H1 (cell line): Measurements from ENCODE around the gene CCL25. TPM values are rescaled to one million over a fixed set of nuclear protein-coding genes. Genes with fewer than 3 reads are reported as not detected.
"Not testable (repeated sequence)": the region's sequence is repeated elsewhere in the genome, so short reads cannot be mapped to it uniquely, and the experiment has no call there.

Source experiments
- CTCF ChIA-PET: fragments of 300-600 bp; sonication (Branson Sonifier 250); formaldehyde crosslinking; loops from one replicate; lab custom pipeline; 2021; ENCODE audit not compliant: partially characterized antibody; lab: Charles Lee
- POLR2A ChIA-PET: fragments of 300-600 bp; sonication (Branson Sonifier 250); formaldehyde crosslinking; loops from one replicate; lab custom pipeline; 2021; ENCODE audit warnings: inconsistent platforms; ENCODE audit not compliant: partially characterized antibody; lab: Charles Lee
- DNase-seq, 2 experiments: peaks; one replicate each; pipeline versions ENCODE4 v3.0.0 to v3.0.0-alpha.2; 2010 to 2022; ENCODE audit warnings: low spot score in 2 of 2, low read depth in 1 of 2, mixed read lengths in 1 of 2
- FAIRE-seq: peaks from 2 replicates; lab custom pipeline; 2011; peaks lifted over from hg19 to GRCh38; lab: Jason Lieb, UNC
- H2AFZ ChIP-seq: 2 replicates; pipeline ENCODE4 v1.8.1; 2012; ENCODE audit warnings: low read length, inconsistent platforms
- H2AK5ac ChIP-seq: 2 replicates; pipeline ENCODE4 v1.6.1; 2013; ENCODE audit warnings: low read depth, low read length
- H2BK120ac ChIP-seq: replicated peaks from 2 replicates; pipeline ENCODE3; 2013; ENCODE audit warnings: low read depth, low read length, inconsistent platforms
- H2BK12ac ChIP-seq: 2 replicates; pipeline ENCODE4 v1.6.1; 2013; ENCODE audit warnings: low read depth, low read length
- H2BK15ac ChIP-seq: 2 replicates; pipeline ENCODE4 v1.6.1; 2013; ENCODE audit warnings: low read length
- H2BK20ac ChIP-seq: 2 replicates; pipeline ENCODE4 v1.6.1; 2013; ENCODE audit warnings: low read length
- H2BK5ac ChIP-seq: 2 replicates; pipeline ENCODE4 v1.6.1; 2013; ENCODE audit warnings: low read depth, low read length
- H3K14ac ChIP-seq: 2 replicates; pipeline ENCODE4 v1.6.1; 2013; ENCODE audit warnings: inconsistent platforms; ENCODE audit not compliant: insufficient read length
- H3K18ac ChIP-seq: 2 replicates; pipeline ENCODE4 v1.6.1; 2013; ENCODE audit warnings: low read length; ENCODE audit errors: extremely low read depth
- H3K23ac ChIP-seq: 2 replicates; pipeline ENCODE4 v1.6.1; 2013; ENCODE audit warnings: inconsistent platforms; ENCODE audit not compliant: insufficient read length
- H3K23me2 ChIP-seq: 2 replicates; pipeline ENCODE4 v1.6.1; 2013; ENCODE audit warnings: low read depth, low read length
- H3K27ac ChIP-seq: 2 replicates; pipeline ENCODE4 v1.6.1; 2011; ENCODE audit warnings: low read depth, low read length, inconsistent platforms
- H3K27me3 ChIP-seq, 4 experiments: replicated peaks in 1 of 4; 1 replicate in 1 of 4; 2 replicates in 3 of 4; pipeline versions ENCODE4 v1.6.1 to v1.8.1; 2011 to 2013; ENCODE audit warnings: low read length in 3 of 4, mild to moderate bottlenecking in 3 of 4, inconsistent platforms in 2 of 4, mixed read lengths in 2 of 4, moderate library complexity in 1 of 4; ENCODE audit not compliant: control insufficient read depth in 3 of 4, insufficient read depth in 3 of 4; ENCODE audit errors: extremely low read depth in 1 of 4
- H3K36me3 ChIP-seq, 4 experiments: 2 replicates each; pipeline versions ENCODE4 v1.6.1 to v1.8.1; 2011 to 2013; ENCODE audit warnings: mild to moderate bottlenecking in 4 of 4, low read length in 3 of 4, moderate library complexity in 2 of 4, control low read depth in 1 of 4, inconsistent platforms in 1 of 4; ENCODE audit not compliant: insufficient read depth in 4 of 4, control insufficient read depth in 2 of 4
- H3K4ac ChIP-seq: replicated peaks from 2 replicates; pipeline ENCODE3; 2013; ENCODE audit warnings: low read length, low read depth, mixed read lengths, inconsistent platforms; ENCODE audit not compliant: insufficient read length
- H3K4me1 ChIP-seq, 4 experiments: replicated peaks in 1 of 4; 1 replicate in 1 of 4; 2 replicates in 3 of 4; pipeline versions ENCODE4 v1.6.1 to v1.8.1; 2011 to 2013; ENCODE audit warnings: low read length in 3 of 4, inconsistent platforms in 2 of 4, mixed read lengths in 1 of 4; ENCODE audit not compliant: insufficient read depth in 4 of 4, control insufficient read depth in 3 of 4
- H3K4me2 ChIP-seq, 2 experiments: 2 replicates each; pipeline versions ENCODE4 v1.6.1 to v1.8.1; 2011 to 2013; ENCODE audit warnings: low read depth in 2 of 2, low read length in 2 of 2, control low read depth in 1 of 2, inconsistent platforms in 1 of 2, mild to moderate bottlenecking in 1 of 2; ENCODE audit not compliant: insufficient read depth in 1 of 2
- H3K4me3 ChIP-seq, 4 experiments: fragments of 200-600, 300-600 bp in 1 of 4; sonication (generic), shearing (Covaris generic), sonication (Bioruptor Twin) in 1 of 4; 2 replicates each; pipeline versions ENCODE4 v1.5.1 to v1.8.1; 2011 to 2016; ENCODE audit warnings: low read length in 4 of 4, low read depth in 3 of 4, control low read depth in 2 of 4, inconsistent platforms in 2 of 4, mild to moderate bottlenecking in 2 of 4, mixed read lengths in 1 of 4, moderate library complexity in 1 of 4; ENCODE audit not compliant: insufficient read depth in 2 of 4; ENCODE audit errors: extremely low read depth in 1 of 4
- H3K56ac ChIP-seq: replicated peaks from 2 replicates; pipeline ENCODE3; 2013; ENCODE audit warnings: low read depth, mild to moderate bottlenecking, mixed read lengths, low read length, inconsistent platforms; ENCODE audit not compliant: insufficient read length
- H3K79me1 ChIP-seq: 2 replicates; pipeline ENCODE4 v1.6.1; 2013; ENCODE audit warnings: low read depth, low read length, control low read depth
- H3K79me2 ChIP-seq, 2 experiments: 2 replicates each; pipeline versions ENCODE4 v1.6.1 to v1.8.1; 2012 to 2013; ENCODE audit warnings: low read length in 2 of 2, mild to moderate bottlenecking in 2 of 2, inconsistent platforms in 1 of 2; ENCODE audit not compliant: insufficient read depth in 2 of 2, control insufficient read depth in 1 of 2
- H3K9ac ChIP-seq, 4 experiments: replicated peaks in 1 of 4; 1 replicate in 1 of 4; 2 replicates in 3 of 4; pipeline versions ENCODE4 v1.6.1 to v1.8.1; 2011 to 2013; ENCODE audit warnings: low read depth in 3 of 4, low read length in 3 of 4, control low read depth in 2 of 4, mild to moderate bottlenecking in 2 of 4, moderate library complexity in 2 of 4, inconsistent platforms in 1 of 4; ENCODE audit errors: extremely low read depth in 1 of 4
- H3K9me3 ChIP-seq, 2 experiments: 2 replicates each; pipeline versions ENCODE4 v1.6.1 to v1.8.1; 2012 to 2013; ENCODE audit warnings: mild to moderate bottlenecking in 2 of 2, moderate library complexity in 2 of 2, control low read depth in 1 of 2, inconsistent platforms in 1 of 2, low read depth in 1 of 2, low read length in 1 of 2, mixed read lengths in 1 of 2; ENCODE audit not compliant: insufficient read depth in 2 of 2
- H4K20me1 ChIP-seq, 2 experiments: replicated peaks in 1 of 2; 2 replicates each; pipeline versions ENCODE3 to v1.8.1; 2011 to 2013; ENCODE audit warnings: inconsistent platforms in 2 of 2, low read length in 2 of 2, mild to moderate bottlenecking in 1 of 2; ENCODE audit not compliant: insufficient read depth in 2 of 2, control insufficient read depth in 1 of 2
- H4K5ac ChIP-seq: 2 replicates; pipeline ENCODE4 v1.6.1; 2013; ENCODE audit warnings: low read length, low read depth, mixed read lengths, inconsistent platforms; ENCODE audit not compliant: insufficient read length
- H4K8ac ChIP-seq: 2 replicates; pipeline ENCODE4 v1.8.0; 2013; ENCODE audit warnings: mild to moderate bottlenecking, moderate library complexity, low read length, inconsistent platforms; ENCODE audit not compliant: insufficient read depth; ENCODE audit errors: extremely low read depth
- H4K91ac ChIP-seq: replicated peaks from 2 replicates; pipeline ENCODE3; 2013; ENCODE audit warnings: low read length, mixed read lengths, inconsistent platforms; ENCODE audit not compliant: insufficient read length
- WGBS, 2 experiments: shearing (Covaris generic) in 1 of 2; methylation state at CpG; one replicate each; pipeline versions ENCODE4 v1.1.6 to v1.1.7; 2013 to 2015; ENCODE audit warnings: low lambda C conversion rate in 2 of 2, mixed read lengths in 2 of 2, inconsistent platforms in 1 of 2, low coverage in 1 of 2, missing lambda C conversion rate in 1 of 2; ENCODE audit not compliant: insufficient replicate concordance in 2 of 2, insufficient coverage in 1 of 2, insufficient read length in 1 of 2; ENCODE audit errors: extremely low coverage in 1 of 2, missing lambda C conversion rate in 1 of 2; 5-methylcytosine and 5-hydroxymethylcytosine counted together
- polyA plus RNA-seq, 7 experiments: library from polyadenylated mRNA; depleted of rRNA in 3 of 7; stranded (reverse) in 5 of 7; unstranded in 2 of 7; fragments of >200 nt in 5 of 7; fragments of 200-250 nt in 2 of 7; gene quantifications; 1 replicate in 5 of 7; 2 replicates in 1 of 7; 4 replicates in 1 of 7; pipeline versions ENCODE4 v1.2.1 to v1.2.3, GENCODE V29; 2011 to 2013; ENCODE audit warnings: missing spikeins in 2 of 7, mixed read lengths in 2 of 7
- total RNA-seq: library from RNA; stranded (reverse); fragmentation: NEBNext Ultra II Directional; extraction: Animal tissue kit (Norgen Biotek cat#: 25700); gene quantifications from 2 replicates; pipeline ENCODE4 v1.2.1, GENCODE V29; 2021

Gene CCL25
- total and polyA plus RNA-seq, 2 of the 8 experiments (the other 6 are each of a cell fraction or from before 2014, with no cell fraction given), result 0.59 TPM; not detected in 1

DNA sequence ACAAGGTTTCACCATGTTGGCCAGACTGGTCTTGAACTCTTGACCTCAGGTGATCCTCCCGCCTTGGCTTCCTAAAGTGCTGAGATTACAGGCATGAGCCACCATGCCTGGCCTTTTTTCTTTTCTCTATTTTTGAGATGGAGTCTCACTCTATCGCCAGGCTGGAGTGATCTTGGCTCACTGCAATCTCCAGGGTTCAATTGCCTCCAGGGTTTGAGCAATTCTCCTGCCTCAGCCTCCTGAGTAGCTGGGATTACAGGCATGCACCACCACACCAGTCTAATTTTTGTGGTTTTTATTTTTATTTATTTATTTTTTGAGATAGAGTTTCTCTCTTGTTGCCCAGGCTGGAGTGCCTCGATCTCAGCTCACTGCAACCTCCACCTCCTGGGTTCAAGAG is 28.3 kb upstream of the CCL25 start:
- FAIRE-seq, H2BK20ac ChIP-seq, H2AK5ac ChIP-seq, H3K4me1 ChIP-seq, H3K18ac ChIP-seq, H3K14ac ChIP-seq, H3K4me3 ChIP-seq, H3K27ac ChIP-seq, H3K27me3 ChIP-seq, H2BK5ac ChIP-seq, H3K79me2 ChIP-seq, H3K36me3 ChIP-seq, POLR2A ChIA-PET, H2BK120ac ChIP-seq, H4K5ac ChIP-seq, H4K91ac ChIP-seq, H2BK15ac ChIP-seq, H3K4me2 ChIP-seq, H3K23ac ChIP-seq, DNase-seq, H2BK12ac ChIP-seq, H3K4ac ChIP-seq, H3K79me1 ChIP-seq, H2AFZ ChIP-seq, H3K9me3 ChIP-seq, H3K9ac ChIP-seq, H3K23me2 ChIP-seq, H3K56ac ChIP-seq, H4K20me1 ChIP-seq, H4K8ac ChIP-seq: not testable (repeated sequence)
- CTCF ChIA-PET, result interaction anchor here (0.9 to 1.4 kb wide), 3 partner anchors 29 to 45 kb away, joined by 3 to 4 read pairs (median 3); partner anchors contain the start of gene CCL25
- WGBS, 2 experiments, result 91% methylated on average over 3 of the region's 3 CpGs; no CpG with 5 or more reads in 1 of the 2 experiments
